ENCODE measurements around the gene SCAANT1.
A peak's percentile ranks its signal among the peaks of the same experiment; 100 is the strongest.

SCAANT1 gene

GRCh38 chr3:63933459-63933858 is 21.3 kb upstream of the SCAANT1 start:
- DNase-seq = no peak

- DNase-seq = no peak
These were observed 20.5 kb upstream of the SCAANT1 start for GRCh38 chr3:63932509-63933212.

GRCh38 chr3:63931290-63931689 is 19.1 kb upstream of the SCAANT1 start:
- DNase-seq = no peak

- no peak for DNase-seq
These were observed 15.5 kb upstream of the SCAANT1 start for GRCh38 chr3:63927422-63928280.

- no peak for DNase-seq
These were observed 14.1 kb upstream of the SCAANT1 start for GRCh38 chr3:63926309-63926708.

GRCh38 chr3:63922491-63923199 is 10.5 kb upstream of the SCAANT1 start:
- no peak for DNase-seq

GRCh38 chr3:63921741-63922482 is 9.7 kb upstream of the SCAANT1 start:
- DNase-seq = no peak

- no peak for DNase-seq
These were observed 7.8 kb upstream of the SCAANT1 start for GRCh38 chr3:63920001-63920400.

- DNase-seq = no peak
These were observed 6.1 kb upstream of the SCAANT1 start for GRCh38 chr3:63918321-63918720.

- DNase-seq = no peak
These were observed 2.1 kb upstream of the SCAANT1 start for GRCh38 chr3:63914312-63914711.

GRCh38 chr3:63912768-63913588 is 795 bp upstream of the SCAANT1 start:
- DNase-seq = peak; percentile 53

- no peak for DNase-seq
These were observed 692 bp downstream of the SCAANT1 start for GRCh38 chr3:63911509-63911872.

- no peak for DNase-seq
These were observed 1.3 kb downstream of the SCAANT1 start for GRCh38 chr3:63910891-63911290.

GRCh38 chr3:63910001-63910400 is 2.2 kb downstream of the SCAANT1 start:
- no peak for DNase-seq

- DNase-seq = no peak
These were observed 2.8 kb downstream of the SCAANT1 start for GRCh38 chr3:63909431-63909830.

- DNase-seq = no peak
These were observed 3.4 kb downstream of the SCAANT1 start for GRCh38 chr3:63908776-63909175.

- DNase-seq = no peak
These were observed 4.0 kb downstream of the SCAANT1 start for GRCh38 chr3:63908081-63908736.

GRCh38 chr3:63905731-63906620 is 6.2 kb downstream of the SCAANT1 start:
- DNase-seq = no peak

GRCh38 chr3:63900459-63900858 is 11.7 kb downstream of the SCAANT1 start:
- no peak for DNase-seq

- no peak for DNase-seq
These were observed 12.2 kb downstream of the SCAANT1 start for GRCh38 chr3:63900010-63900409.
